ENCODE results near the gene ADCK1. TPM values are rescaled to one million over a fixed set of nuclear protein-coding genes. Genes with fewer than 3 reads are reported as not detected.
"Not testable (repeated sequence)": the region's sequence is repeated elsewhere in the genome, so short reads cannot be mapped to it uniquely, and the experiment has no call there.

The ADCK1 gene
- total RNA-seq, 1 experiment from 2014 or later, result 8.8 TPM

- TF ChIP-seq CTCF (IDR thresholded peaks at IDR 0.05; ENCODE audit: insufficient read depth in 1 of 2, low read depth in 1 of 2, low read length in 1 of 2, severe bottlenecking in 1 of 2, unreplicated experiment in 1 of 2), result peak in 1 of 2 experiments; percentile 36
These were observed 38.5 kb upstream of the ADCK1 start for GRCh38 chr14:77761205-77761931.

GRCh38 chr14:77763316-77763715, 36.6 kb upstream of the ADCK1 start:
- ChIA-PET POLR2A (no interaction called here), CTCF (interaction anchor here (0.7 kb wide), 1 partner anchor 54 kb away, joined by 3 read pairs; no protein-coding TSS in a partner anchor)
- H3K36me3 Mint-ChIP-seq (ENCODE audit: insufficient read depth, unreplicated experiment), result peaks cover 6% of the 10 kb centered on the region
- Histone ChIP-seq H3K27me3 (replicated peaks; ENCODE audit: control insufficient read depth, insufficient read depth, low read length) (no peaks in the 10 kb centered on the region), H3K4me1 (0 out of 2 replicates have a peak, but pooled peaks cover 5% of the 10 kb centered on the region), H3K9me3 (no peaks in the 10 kb centered on the region), H3K36me3 (ENCODE audit: control insufficient read depth, insufficient read depth, low read length) (no peaks in the 10 kb centered on the region; the same call in 1 of the 2 replicates), H3K4me3 (ENCODE audit: low read depth, low read length) (no peak overlapping the region)
- no peak overlapping the region for H3K27ac Mint-ChIP-seq (ENCODE audit: unreplicated experiment)
- no peaks in the 10 kb centered on the region for H3K27me3 Mint-ChIP-seq (ENCODE audit: insufficient read depth, unreplicated experiment)
- DNase-seq, result no peak
- H3K4me1 Mint-ChIP-seq (ENCODE audit: low read depth, unreplicated experiment), result no peaks in the 10 kb centered on the region
- TF ChIP-seq CTCF (IDR thresholded peaks at IDR 0.05; ENCODE audit: insufficient read depth in 1 of 2, low read depth in 1 of 2, low read length in 1 of 2, severe bottlenecking in 1 of 2, unreplicated experiment in 1 of 2), result no peak
- no peak overlapping the region for H3K4me3 Mint-ChIP-seq (ENCODE audit: unreplicated experiment)
- BruUV-seq (replicated peaks), result no TSS peak
- H3K9me3 Mint-ChIP-seq (ENCODE audit: unreplicated experiment), result no peaks in the 10 kb centered on the region
- intact Hi-C loops (cut with micrococcal nuclease; ENCODE audit: unreplicated experiment), result no loop called here

More at GRCh38 chr14:77761205-77761931, 38.5 kb upstream of the ADCK1 start:
- ChIA-PET POLR2A (interaction anchor here (0.6 kb wide), 3 partner anchors 19 to 39 kb away, joined by 3 to 9 read pairs (median 3); no protein-coding TSS in a partner anchor), CTCF (interaction anchor here (0.6 to 0.8 kb wide), 3 partner anchors 28 to 55 kb away, joined by 3 to 4 read pairs (median 3); no protein-coding TSS in a partner anchor)
- peak; percentile 50 to 51 for DNase-seq
- Mint-ChIP-seq H3K4me1 (ENCODE audit: low read depth, unreplicated experiment) (no peaks in the 10 kb centered on the region), H3K36me3 (ENCODE audit: insufficient read depth, unreplicated experiment) (peaks cover 6% of the 10 kb centered on the region), H3K4me3 (ENCODE audit: unreplicated experiment) (peak overlapping the region; percentile 88), H3K27me3 (ENCODE audit: insufficient read depth, unreplicated experiment) (no peaks in the 10 kb centered on the region), H3K27ac (ENCODE audit: unreplicated experiment) (peak overlapping the region; percentile 96), H3K9me3 (ENCODE audit: unreplicated experiment) (no peaks in the 10 kb centered on the region)
- Histone ChIP-seq H3K9me3 (no peaks in the 10 kb centered on the region), H3K27me3 (replicated peaks; ENCODE audit: control insufficient read depth, insufficient read depth, low read length) (no peaks in the 10 kb centered on the region), H3K4me3 (ENCODE audit: low read depth, low read length) (peak overlapping the region; percentile 95), H3K4me1 (0 out of 2 replicates have a peak, but pooled peaks cover 5% of the 10 kb centered on the region), H3K36me3 (ENCODE audit: control insufficient read depth, insufficient read depth, low read length) (no peaks in the 10 kb centered on the region; the same call in 1 of the 2 replicates)
- no TSS peak for BruUV-seq (replicated peaks)
- intact Hi-C loops (cut with micrococcal nuclease; ENCODE audit: unreplicated experiment), result loop anchor here (1.0 kb wide), 2 partner anchors 39 to 56 kb away; partner anchors contain the start of gene ADCK1

- Mint-ChIP-seq H3K4me3 (ENCODE audit: unreplicated experiment) (no peak overlapping the region), H3K36me3 (ENCODE audit: insufficient read depth, unreplicated experiment) (peaks cover 2% of the 10 kb centered on the region), H3K27me3 (ENCODE audit: insufficient read depth, unreplicated experiment) (no peaks in the 10 kb centered on the region), H3K27ac (ENCODE audit: unreplicated experiment) (no peak overlapping the region), H3K4me1 (ENCODE audit: low read depth, unreplicated experiment) (no peaks in the 10 kb centered on the region), H3K9me3 (ENCODE audit: unreplicated experiment) (no peaks in the 10 kb centered on the region)
- BruUV-seq (replicated peaks), result no TSS peak
- Histone ChIP-seq H3K36me3 (ENCODE audit: control insufficient read depth, insufficient read depth, low read length) (no peaks in the 10 kb centered on the region), H3K4me3 (ENCODE audit: low read depth, low read length) (no peak overlapping the region), H3K4me1 (0 out of 2 replicates have a peak, but pooled peaks cover 5% of the 10 kb centered on the region), H3K9me3 (no peaks in the 10 kb centered on the region), H3K27me3 (replicated peaks; ENCODE audit: control insufficient read depth, insufficient read depth, low read length) (no peaks in the 10 kb centered on the region)
- intact Hi-C loops (cut with micrococcal nuclease; ENCODE audit: unreplicated experiment), result no loop called here
- TF ChIP-seq CTCF (IDR thresholded peaks at IDR 0.05; ENCODE audit: insufficient read depth in 1 of 2, low read depth in 1 of 2, low read length in 1 of 2, severe bottlenecking in 1 of 2, unreplicated experiment in 1 of 2), result no peak
- CTCF ChIA-PET, result interaction anchor here (0.7 kb wide), 1 partner anchor 53 kb away, joined by 3 read pairs; no protein-coding TSS in a partner anchor
- no peak for DNase-seq
- POLR2A ChIA-PET, result no interaction called here
These were observed 35.9 kb upstream of the ADCK1 start for GRCh38 chr14:77763978-77764377.

GRCh38 chr14:77768442-77769069, 31.4 kb upstream of the ADCK1 start:
- H3K4me3 ChIP-seq (ENCODE audit: low read depth, low read length); H3K4me1 ChIP-seq; CTCF ChIA-PET; DNase-seq; POLR2A ChIA-PET; H3K36me3 Mint-ChIP-seq (ENCODE audit: insufficient read depth, unreplicated experiment); H3K4me3 Mint-ChIP-seq (ENCODE audit: unreplicated experiment); BruUV-seq (replicated peaks); H3K36me3 ChIP-seq (ENCODE audit: control insufficient read depth, insufficient read depth, low read length); intact Hi-C loops (cut with micrococcal nuclease; ENCODE audit: unreplicated experiment); H3K9me3 ChIP-seq; H3K27me3 ChIP-seq (replicated peaks; ENCODE audit: control insufficient read depth, insufficient read depth, low read length); H3K9me3 Mint-ChIP-seq (ENCODE audit: unreplicated experiment); H3K27ac Mint-ChIP-seq (ENCODE audit: unreplicated experiment); H3K4me1 Mint-ChIP-seq (ENCODE audit: low read depth, unreplicated experiment); H3K27me3 Mint-ChIP-seq (ENCODE audit: insufficient read depth, unreplicated experiment): not testable (repeated sequence)
